GM12878 (cell line): ENCODE data around the gene SUCO. TPM values are rescaled to one million over a fixed set of nuclear protein-coding genes. Genes with fewer than 3 reads are reported as not detected.

Source experiments
- ATAC-seq: fragments of 200-7000 bp; cut with Tn5 transposase; 3 replicates; pipeline ENCODE4 v1.9.1; 2020; ENCODE audit warnings: mild to moderate bottlenecking, moderate library complexity
- BruUV-seq: library from RNA; stranded (reverse); fragments of 400-500 nt; replicated peaks from 2 replicates; lab custom pipeline; 2021; lab: Mats Ljungman, UMichigan
- CTCF ChIA-PET: fragments of 300-600 bp; sonication (Branson Sonifier 250); formaldehyde crosslinking; extraction: SDS; loops from one replicate; lab custom pipeline; 2021; ENCODE audit warnings: inconsistent platforms; lab: Yijun Ruan, JAX
- POLR2A ChIA-PET: fragments of 350-600 bp; formaldehyde crosslinking; extraction: SDS; loops from one replicate; lab custom pipeline; 2021; ENCODE audit warnings: inconsistent platforms; lab: Charles Lee
- RAD21 ChIA-PET: fragments of 300-600 bp; sonication (Branson Sonifier 250); formaldehyde crosslinking; loops from one replicate; lab custom pipeline; 2023; ENCODE audit warnings: antibody characterized with exemption; ENCODE audit not compliant: unreplicated experiment; lab: Charles Lee
- SMC1A ChIA-PET: fragments of 300-600 bp; sonication (Branson Sonifier 250); formaldehyde crosslinking; loops from one replicate; lab custom pipeline; 2023; ENCODE audit not compliant: unreplicated experiment, uncharacterized antibody; lab: Charles Lee
- DNase-seq: peaks from one replicate; pipeline ENCODE4 v3.0.0-alpha.2; 2011; ENCODE audit warnings: low read depth, low spot score
- FAIRE-seq: peaks from 3 replicates; lab custom pipeline; 2011; peaks lifted over from hg19 to GRCh38; lab: Jason Lieb, UNC
- H2AFZ ChIP-seq: 2 replicates; pipeline ENCODE4 v1.6.0; 2011; ENCODE audit warnings: low read depth, low read length, control low read depth; ENCODE audit not compliant: control insufficient read depth
- H3K27ac ChIP-seq: 2 replicates; pipeline ENCODE4 v1.5.1; 2011; ENCODE audit warnings: control low read depth; ENCODE audit not compliant: control insufficient read depth, insufficient read depth
- H3K27me3 ChIP-seq, 2 experiments: replicated peaks in 1 of 2; 2 replicates each; pipeline versions ENCODE4 v1.6.0 to v1.6.1; 2011; ENCODE audit warnings: low read length in 1 of 2; ENCODE audit not compliant: control insufficient read depth in 2 of 2, insufficient read depth in 2 of 2
- H3K36me3 ChIP-seq, 2 experiments: 2 replicates each; pipeline ENCODE4 v1.5.1; 2011; ENCODE audit warnings: low read length in 1 of 2; ENCODE audit not compliant: control insufficient read depth in 2 of 2, insufficient read depth in 2 of 2
- H3K4me1 ChIP-seq: 2 replicates; pipeline ENCODE4 v1.6.1; 2011; ENCODE audit warnings: mild to moderate bottlenecking, low read length, moderate library complexity, mixed read lengths; ENCODE audit not compliant: control insufficient read depth, insufficient read depth
- H3K4me2 ChIP-seq: 2 replicates; pipeline ENCODE4 v1.6.0; 2011; ENCODE audit warnings: control low read depth; ENCODE audit not compliant: control insufficient read depth, insufficient read depth
- H3K4me3 ChIP-seq: fragments of 200-600 bp; sonication (generic); 2 replicates; pipeline ENCODE4 v1.5.1; 2016
- H3K79me2 ChIP-seq: 2 replicates; pipeline ENCODE4 v1.6.0; 2011; ENCODE audit warnings: low read length; ENCODE audit not compliant: control insufficient read depth, insufficient read depth
- H3K9ac ChIP-seq: 2 replicates; pipeline ENCODE4 v1.8.0; 2011; ENCODE audit warnings: low read length, control low read depth, mixed read lengths; ENCODE audit not compliant: control insufficient read depth, insufficient read depth
- H3K9me3 ChIP-seq: replicated peaks from 3 replicates; pipeline ENCODE4 v1.5.1; 2011; ENCODE audit warnings: mild to moderate bottlenecking, low read length; ENCODE audit not compliant: control insufficient read depth, insufficient read depth
- H4K20me1 ChIP-seq: 2 replicates; pipeline ENCODE4 v1.6.0; 2011; ENCODE audit not compliant: control insufficient read depth, insufficient read depth
- BCL11A ChIP-seq: IDR thresholded peaks from 2 replicates; pipeline ENCODE4 v1.6.1; 2011; ENCODE audit warnings: low read depth, low read length
- MXI1 ChIP-seq: fragments of 150-350 bp; IDR thresholded peaks from 2 replicates; pipeline ENCODE4 v1.6.1; 2011; ENCODE audit warnings: low read depth, mild to moderate bottlenecking, inconsistent platforms, low read length, improper control_type of control experiment
- POLR2A ChIP-seq: IDR thresholded peaks from 2 replicates; pipeline ENCODE4 v1.6.1; 2011; ENCODE audit warnings: low read depth, mild to moderate bottlenecking, low read length
- RB1 ChIP-seq: fragments of 450-650 bp; formaldehyde crosslinking; IDR thresholded peaks from 2 replicates; pipeline ENCODE4 v1.6.1; 2017; ENCODE audit warnings: mild to moderate bottlenecking, borderline replicate concordance
- SUZ12 ChIP-seq: fragments of 200-600 bp; sonication (generic); IDR thresholded peaks from one replicate; pipeline ENCODE4 v1.6.1; 2018; ENCODE audit warnings: antibody characterized with exemption, mild to moderate bottlenecking; ENCODE audit not compliant: unreplicated experiment
- ZNF274 ChIP-seq: IDR thresholded peaks from one replicate; pipeline ENCODE4 v1.8.0; 2011; ENCODE audit not compliant: insufficient read length, insufficient read depth
- WGBS: methylation state at CpG from one replicate; pipeline ENCODE4 v1.1.6; 2016; ENCODE audit warnings: low lambda C conversion rate; ENCODE audit not compliant: insufficient replicate concordance, insufficient coverage; ENCODE audit errors: missing lambda C conversion rate; 5-methylcytosine and 5-hydroxymethylcytosine counted together
- in situ Hi-C: fragments of 300-500 bp; cut with MboI; formaldehyde crosslinking; loops from 9 replicates; pipeline ENCODE4 v1.14.3; 2018; ENCODE audit warnings: mixed read lengths
- intact Hi-C: fragments of 100-400 bp; cut with micrococcal nuclease; formaldehyde crosslinking; loops from one replicate; pipeline ENCODE4 v1.14.2; 2022; ENCODE audit not compliant: unreplicated experiment
- polyA plus RNA-seq, 11 experiments: library from polyadenylated mRNA; depleted of rRNA in 4 of 11; unstranded in 6 of 11; stranded (reverse) in 5 of 11; fragments of >200 nt; fragmentation: Nextera tagmentation in 4 of 11; fragmentation: Illumina TruSeq in 1 of 11; extraction: Ambion mirVana in 4 of 11; extraction: Trizol in 1 of 11; gene quantifications; 1 replicate in 1 of 11; 2 replicates in 10 of 11; pipeline versions ENCODE4 v1.2.1 to v1.2.3, GENCODE V29; 2011 to 2016; ENCODE audit warnings: inconsistent platforms in 2 of 11, missing spikeins in 2 of 11, low read depth in 1 of 11
- total RNA-seq, 4 experiments: library from RNA; depleted of rRNA in 3 of 4; stranded (reverse); fragments of >200 nt in 3 of 4; fragmentation: Illumina TruSeq in 1 of 4; extraction: Trizol in 1 of 4; gene quantifications; 2 replicates each; pipeline versions ENCODE4 v1.2.1 to v1.2.3, GENCODE V29; 2013 to 2021
- TF ChIP-seq, protein P1 (sequence below): fragments of 450-650 bp; formaldehyde crosslinking; IDR thresholded peaks from 2 replicates; pipeline ENCODE4 v1.4.0; 2022; ENCODE audit warnings: mild to moderate bottlenecking, moderate library complexity

Gene SUCO
- total and polyA plus RNA-seq, 10 of the 15 experiments (the other 5 are each of a cell fraction or from before 2014, with no cell fraction given): 1.7 to 15.3 (median 8.4) TPM

DNA sequence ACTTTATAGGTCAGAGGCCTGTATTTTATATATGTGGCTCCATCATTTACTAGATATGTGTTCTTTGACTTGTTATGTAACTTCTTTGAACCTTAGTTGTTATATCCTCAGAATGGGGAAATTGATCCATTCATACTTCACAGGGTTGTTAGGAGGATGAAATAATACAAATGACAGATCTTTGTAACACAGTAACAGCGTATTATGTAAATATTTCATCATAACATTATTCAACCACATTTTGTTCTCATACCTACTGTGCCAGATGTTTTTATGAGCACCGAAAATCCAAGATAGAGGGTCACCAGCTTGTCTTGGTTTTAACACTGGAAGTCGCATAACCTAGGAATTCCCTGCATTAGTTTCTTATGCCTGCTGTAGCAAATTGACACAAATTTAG, 3.3 kb downstream of the SUCO start:
- Histone ChIP-seq H3K79me2 (peaks cover 70% of the 10 kb centered on the region), H3K27me3 (no peaks in the 10 kb centered on the region), H4K20me1 (no peaks in the 10 kb centered on the region), H3K4me3 (peak overlapping the region; percentile 3; the same call in 1 of the 2 replicates), H2AFZ (no peak overlapping the region), H3K36me3 (no peaks in the 10 kb centered on the region), H3K9ac (no peak overlapping the region), H3K4me2 (peak overlapping the region; percentile 17), H3K4me1 (peaks cover 5% of the 10 kb centered on the region; the same call in 1 of the 2 replicates), H3K27ac (no peak overlapping the region), H3K9me3 (no peaks in the 10 kb centered on the region)
- no peak for DNase-seq
- RAD21 ChIA-PET: interaction anchor here (1.1 to 2.5 kb wide), 2 partner anchors 9 to 184 kb away, joined by 3 to 10 read pairs; no protein-coding TSS in a partner anchor
- in situ Hi-C loops: no loop called here
- BruUV-seq: no TSS peak
- CTCF ChIA-PET: interaction anchor here (1.1 to 1.7 kb wide), 3 partner anchors 8 to 47 kb away, joined by 4 to 5 read pairs (median 4); no protein-coding TSS in a partner anchor
- POLR2A ChIA-PET: interaction anchor here (0.7 to 2.7 kb wide), 2 partner anchors 9 to 15 kb away, joined by 3 to 12 read pairs; no protein-coding TSS in a partner anchor
- SMC1A ChIA-PET: interaction anchor here (1.2 to 3.9 kb wide), 3 partner anchors 9 to 33 kb away, joined by 3 to 22 read pairs (median 11); no protein-coding TSS in a partner anchor
- WGBS: 89% methylated on average over 3 of the region's 3 CpGs
- TF ChIP-seq, protein P1, sequence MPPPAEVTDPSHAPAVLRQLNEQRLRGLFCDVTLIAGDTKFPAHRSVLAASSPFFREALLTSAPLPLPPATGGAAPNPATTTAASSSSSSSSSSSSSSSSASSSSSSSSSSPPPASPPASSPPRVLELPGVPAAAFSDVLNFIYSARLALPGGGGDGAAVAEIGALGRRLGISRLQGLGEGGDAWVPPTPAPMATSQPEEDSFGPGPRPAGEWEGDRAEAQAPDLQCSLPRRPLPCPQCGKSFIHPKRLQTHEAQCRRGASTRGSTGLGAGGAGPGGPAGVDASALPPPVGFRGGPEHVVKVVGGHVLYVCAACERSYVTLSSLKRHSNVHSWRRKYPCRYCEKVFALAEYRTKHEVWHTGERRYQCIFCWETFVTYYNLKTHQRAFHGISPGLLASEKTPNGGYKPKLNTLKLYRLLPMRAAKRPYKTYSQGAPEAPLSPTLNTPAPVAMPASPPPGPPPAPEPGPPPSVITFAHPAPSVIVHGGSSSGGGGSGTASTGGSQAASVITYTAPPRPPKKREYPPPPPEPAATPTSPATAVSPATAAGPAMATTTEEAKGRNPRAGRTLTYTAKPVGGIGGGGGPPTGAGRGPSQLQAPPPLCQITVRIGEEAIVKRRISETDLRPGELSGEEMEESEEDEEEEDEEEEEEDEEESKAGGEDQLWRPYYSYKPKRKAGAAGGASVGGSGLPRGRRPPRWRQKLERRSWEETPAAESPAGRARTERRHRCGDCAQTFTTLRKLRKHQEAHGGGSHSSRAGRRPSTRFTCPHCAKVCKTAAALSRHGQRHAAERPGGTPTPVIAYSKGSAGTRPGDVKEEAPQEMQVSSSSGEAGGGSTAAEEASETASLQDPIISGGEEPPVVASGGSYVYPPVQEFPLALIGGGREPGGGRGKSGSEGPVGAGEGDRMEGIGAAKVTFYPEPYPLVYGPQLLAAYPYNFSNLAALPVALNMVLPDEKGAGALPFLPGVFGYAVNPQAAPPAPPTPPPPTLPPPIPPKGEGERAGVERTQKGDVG (CRISPR knock-in tag): no peak
- no peak for TF ChIP-seq POLR2A
- TF ChIP-seq ZNF274: no peak
- no peak for TF ChIP-seq BCL11A
- TF ChIP-seq RB1: no peak
- no peak for TF ChIP-seq SUZ12
- TF ChIP-seq MXI1: no peak
- FAIRE-seq: no peak
- intact Hi-C loops: no loop called here
- no peak for ATAC-seq
